WTC11 (cell line): ENCODE results near the gene PITX1. TPM values are rescaled to one million over a fixed set of nuclear protein-coding genes. Genes with fewer than 3 reads are reported as not detected.

Experiments
- ATAC-seq: fragments of 200-7000 bp; cut with Tn5 transposase; 2 replicates; pipeline ENCODE4 v1.10.0; 2021; ENCODE audit warnings: mild to moderate bottlenecking, moderate library complexity
- CTCF ChIA-PET: fragments of 300-600 bp; sonication (Branson Sonifier 250); formaldehyde crosslinking; loops from one replicate; lab custom pipeline; 2021; ENCODE audit warnings: antibody characterized with exemption; lab: Charles Lee
- POLR2A ChIA-PET: fragments of 350-600 bp; sonication (Branson Sonifier 250); formaldehyde crosslinking; loops from one replicate; lab custom pipeline; 2021; ENCODE audit warnings: antibody characterized with exemption; lab: Charles Lee
- DNase-seq: peaks from one replicate; pipeline ENCODE4 v3.0.0; 2021; ENCODE audit warnings: low spot score
- H3K27ac Mint-ChIP-seq: 2 replicates; pipeline ENCODE4 v1.8.0; 2021; ENCODE audit warnings: mixed read lengths
- H3K27me3 Mint-ChIP-seq: 2 replicates; pipeline ENCODE4 v1.8.0; 2021; ENCODE audit warnings: low read depth, mild to moderate bottlenecking, moderate library complexity, mixed read lengths
- H3K36me3 Mint-ChIP-seq: 2 replicates; pipeline ENCODE4 v1.8.0; 2021; ENCODE audit warnings: mixed read lengths
- H3K4me1 Mint-ChIP-seq: 2 replicates; pipeline ENCODE4 v1.8.0; 2022; ENCODE audit warnings: mixed read lengths
- H3K4me3 Mint-ChIP-seq: 2 replicates; pipeline ENCODE4 v1.8.0; 2021; ENCODE audit warnings: mild to moderate bottlenecking, moderate library complexity, mixed read lengths
- H3K9me3 Mint-ChIP-seq: 2 replicates; pipeline ENCODE4 v1.8.0; 2021; ENCODE audit warnings: mixed read lengths
- IRF2 ChIP-seq: sonication (generic); formaldehyde crosslinking; IDR thresholded peaks from 2 replicates; pipeline ENCODE4 v1.8.0; 2022; ENCODE audit warnings: low read depth, missing genetic modification reagents, borderline replicate concordance
- JUN ChIP-seq: sonication (generic); formaldehyde crosslinking; IDR thresholded peaks from 2 replicates; pipeline ENCODE4 v1.8.0; 2023; ENCODE audit warnings: mild to moderate bottlenecking, missing genetic modification reagents
- KAT7 ChIP-seq: sonication (generic); formaldehyde crosslinking; IDR thresholded peaks from 2 replicates; pipeline ENCODE4 v1.8.1; 2023; ENCODE audit warnings: missing genetic modification reagents, mild to moderate bottlenecking, borderline replicate concordance
- NFYB ChIP-seq: sonication (generic); formaldehyde crosslinking; conservative IDR thresholded peaks from 2 replicates; pipeline ENCODE4 v1.8.0; 2022; ENCODE audit warnings: low read depth, missing genetic modification reagents
- SMAD3 ChIP-seq: sonication (generic); formaldehyde crosslinking; IDR thresholded peaks from 2 replicates; pipeline ENCODE4 v1.8.0; 2022; ENCODE audit warnings: missing genetic modification reagents, mild to moderate bottlenecking, borderline replicate concordance
- TEAD4 ChIP-seq: sonication (generic); formaldehyde crosslinking; IDR thresholded peaks from 2 replicates; pipeline ENCODE4 v1.8.0; 2022; ENCODE audit warnings: mild to moderate bottlenecking, missing genetic modification reagents
- ZNF138 ChIP-seq: sonication (generic); formaldehyde crosslinking; conservative IDR thresholded peaks from 2 replicates; pipeline ENCODE4 v1.8.1; 2022; ENCODE audit warnings: mild to moderate bottlenecking, moderate library complexity, missing genetic modification reagents
- ZNF219 ChIP-seq: sonication (generic); formaldehyde crosslinking; IDR thresholded peaks from 2 replicates; pipeline ENCODE4 v1.8.0; 2023; ENCODE audit warnings: missing genetic modification reagents, mild to moderate bottlenecking, borderline replicate concordance
- ZNF232 ChIP-seq: sonication (generic); formaldehyde crosslinking; IDR thresholded peaks from 2 replicates; pipeline ENCODE4 v1.8.0; 2022; ENCODE audit warnings: mild to moderate bottlenecking, missing genetic modification reagents
- total RNA-seq: library from RNA; stranded (reverse); gene quantifications from 3 replicates; pipeline ENCODE4 v1.2.3, GENCODE V29; 2021
- TF ChIP-seq, protein P1 (sequence below): sonication (generic); formaldehyde crosslinking; IDR thresholded peaks from 2 replicates; pipeline ENCODE4 v1.8.0; 2023; ENCODE audit warnings: missing genetic modification reagents, mild to moderate bottlenecking, borderline replicate concordance
- TF ChIP-seq, protein P2 (sequence below): sonication (generic); formaldehyde crosslinking; IDR thresholded peaks from 2 replicates; pipeline ENCODE4 v1.8.0; 2022; ENCODE audit warnings: mild to moderate bottlenecking, missing genetic modification reagents
- TF ChIP-seq, protein P3 (sequence below): sonication (generic); formaldehyde crosslinking; IDR thresholded peaks from 2 replicates; pipeline ENCODE4 v1.8.1; 2022; ENCODE audit warnings: mild to moderate bottlenecking, moderate library complexity, missing genetic modification reagents
- TF ChIP-seq, protein P4 (sequence below): sonication (generic); formaldehyde crosslinking; conservative IDR thresholded peaks from 2 replicates; pipeline ENCODE4 v1.8.1; 2023; ENCODE audit warnings: mild to moderate bottlenecking, low read depth, missing genetic modification reagents, moderate library complexity
- TF ChIP-seq, protein P5 (sequence below): sonication (generic); formaldehyde crosslinking; IDR thresholded peaks from 2 replicates; pipeline ENCODE4 v1.8.0; 2022; ENCODE audit warnings: mild to moderate bottlenecking, missing genetic modification reagents
- TF ChIP-seq, protein P6 (sequence below): sonication (generic); formaldehyde crosslinking; IDR thresholded peaks from 2 replicates; pipeline ENCODE4 v1.8.1; 2022; ENCODE audit warnings: low read depth, missing genetic modification reagents, borderline replicate concordance
- TF ChIP-seq, protein P7 (sequence below): sonication (generic); formaldehyde crosslinking; IDR thresholded peaks from 2 replicates; pipeline ENCODE4 v1.8.1; 2023; ENCODE audit warnings: mild to moderate bottlenecking, missing genetic modification reagents, borderline replicate concordance

The PITX1 gene
- total RNA-seq, 1 experiment from 2014 or later = 0.13 TPM

DNA sequence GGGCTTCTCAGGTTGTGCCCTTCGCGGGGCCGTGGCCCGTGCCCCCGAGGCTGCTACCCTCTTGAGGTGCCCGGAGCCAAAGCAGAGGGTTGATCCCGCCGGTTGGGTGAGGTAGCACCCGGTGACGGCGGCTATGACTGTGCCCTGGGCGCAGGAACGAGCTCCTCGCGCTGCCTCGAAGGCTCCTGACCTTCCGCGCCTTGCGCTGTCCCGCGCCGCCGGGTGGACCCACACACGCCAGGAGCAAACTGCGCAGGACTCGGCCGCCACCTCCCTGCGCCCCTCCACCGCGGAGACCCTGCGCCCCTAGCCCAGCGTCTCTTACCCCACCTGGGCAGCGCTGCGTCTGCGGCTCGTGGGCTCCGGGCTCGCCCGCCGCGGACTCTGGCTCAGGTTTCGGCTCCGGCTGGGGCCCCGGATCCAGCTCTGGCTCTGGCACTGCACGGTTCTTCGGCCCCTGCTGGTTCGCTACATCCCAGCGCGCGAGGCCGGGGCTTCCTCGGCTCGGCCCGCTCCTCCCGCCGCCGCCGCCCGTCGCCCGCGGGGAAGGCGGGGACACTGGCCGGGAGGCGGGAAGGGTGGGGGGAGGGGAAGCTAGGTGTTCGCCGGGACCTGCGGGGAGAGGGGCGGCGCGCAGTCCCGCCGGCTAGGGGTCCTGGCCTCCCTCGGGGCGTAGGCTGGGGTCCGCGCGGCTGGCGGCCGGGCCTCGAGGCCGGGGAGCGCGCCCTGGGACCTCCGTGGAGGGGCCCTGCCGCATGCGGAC lies 5.4 kb upstream of the PITX1 start (continued):
- TF ChIP-seq, protein P1, sequence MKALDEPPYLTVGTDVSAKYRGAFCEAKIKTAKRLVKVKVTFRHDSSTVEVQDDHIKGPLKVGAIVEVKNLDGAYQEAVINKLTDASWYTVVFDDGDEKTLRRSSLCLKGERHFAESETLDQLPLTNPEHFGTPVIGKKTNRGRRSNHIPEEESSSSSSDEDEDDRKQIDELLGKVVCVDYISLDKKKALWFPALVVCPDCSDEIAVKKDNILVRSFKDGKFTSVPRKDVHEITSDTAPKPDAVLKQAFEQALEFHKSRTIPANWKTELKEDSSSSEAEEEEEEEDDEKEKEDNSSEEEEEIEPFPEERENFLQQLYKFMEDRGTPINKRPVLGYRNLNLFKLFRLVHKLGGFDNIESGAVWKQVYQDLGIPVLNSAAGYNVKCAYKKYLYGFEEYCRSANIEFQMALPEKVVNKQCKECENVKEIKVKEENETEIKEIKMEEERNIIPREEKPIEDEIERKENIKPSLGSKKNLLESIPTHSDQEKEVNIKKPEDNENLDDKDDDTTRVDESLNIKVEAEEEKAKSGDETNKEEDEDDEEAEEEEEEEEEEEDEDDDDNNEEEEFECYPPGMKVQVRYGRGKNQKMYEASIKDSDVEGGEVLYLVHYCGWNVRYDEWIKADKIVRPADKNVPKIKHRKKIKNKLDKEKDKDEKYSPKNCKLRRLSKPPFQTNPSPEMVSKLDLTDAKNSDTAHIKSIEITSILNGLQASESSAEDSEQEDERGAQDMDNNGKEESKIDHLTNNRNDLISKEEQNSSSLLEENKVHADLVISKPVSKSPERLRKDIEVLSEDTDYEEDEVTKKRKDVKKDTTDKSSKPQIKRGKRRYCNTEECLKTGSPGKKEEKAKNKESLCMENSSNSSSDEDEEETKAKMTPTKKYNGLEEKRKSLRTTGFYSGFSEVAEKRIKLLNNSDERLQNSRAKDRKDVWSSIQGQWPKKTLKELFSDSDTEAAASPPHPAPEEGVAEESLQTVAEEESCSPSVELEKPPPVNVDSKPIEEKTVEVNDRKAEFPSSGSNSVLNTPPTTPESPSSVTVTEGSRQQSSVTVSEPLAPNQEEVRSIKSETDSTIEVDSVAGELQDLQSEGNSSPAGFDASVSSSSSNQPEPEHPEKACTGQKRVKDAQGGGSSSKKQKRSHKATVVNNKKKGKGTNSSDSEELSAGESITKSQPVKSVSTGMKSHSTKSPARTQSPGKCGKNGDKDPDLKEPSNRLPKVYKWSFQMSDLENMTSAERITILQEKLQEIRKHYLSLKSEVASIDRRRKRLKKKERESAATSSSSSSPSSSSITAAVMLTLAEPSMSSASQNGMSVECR (CRISPR knock-in tag) = no peak; the same call in 1 of the 2 replicates
- TF ChIP-seq, protein P2, sequence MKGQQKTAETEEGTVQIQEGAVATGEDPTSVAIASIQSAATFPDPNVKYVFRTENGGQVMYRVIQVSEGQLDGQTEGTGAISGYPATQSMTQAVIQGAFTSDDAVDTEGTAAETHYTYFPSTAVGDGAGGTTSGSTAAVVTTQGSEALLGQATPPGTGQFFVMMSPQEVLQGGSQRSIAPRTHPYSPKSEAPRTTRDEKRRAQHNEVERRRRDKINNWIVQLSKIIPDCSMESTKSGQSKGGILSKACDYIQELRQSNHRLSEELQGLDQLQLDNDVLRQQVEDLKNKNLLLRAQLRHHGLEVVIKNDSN (CRISPR knock-in tag) = peak; percentile 20; the same call in 1 of the 2 replicates
- TF ChIP-seq KAT7 (CRISPR knock-in tag) = 0 out of 2 replicates have a peak, but pooled peaks have one; percentile 21
- TF ChIP-seq, protein P3, sequence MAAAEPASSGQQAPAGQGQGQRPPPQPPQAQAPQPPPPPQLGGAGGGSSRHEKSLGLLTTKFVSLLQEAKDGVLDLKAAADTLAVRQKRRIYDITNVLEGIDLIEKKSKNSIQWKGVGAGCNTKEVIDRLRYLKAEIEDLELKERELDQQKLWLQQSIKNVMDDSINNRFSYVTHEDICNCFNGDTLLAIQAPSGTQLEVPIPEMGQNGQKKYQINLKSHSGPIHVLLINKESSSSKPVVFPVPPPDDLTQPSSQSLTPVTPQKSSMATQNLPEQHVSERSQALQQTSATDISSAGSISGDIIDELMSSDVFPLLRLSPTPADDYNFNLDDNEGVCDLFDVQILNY (CRISPR knock-in tag) = peak; percentile 76
- TF ChIP-seq, protein P4, sequence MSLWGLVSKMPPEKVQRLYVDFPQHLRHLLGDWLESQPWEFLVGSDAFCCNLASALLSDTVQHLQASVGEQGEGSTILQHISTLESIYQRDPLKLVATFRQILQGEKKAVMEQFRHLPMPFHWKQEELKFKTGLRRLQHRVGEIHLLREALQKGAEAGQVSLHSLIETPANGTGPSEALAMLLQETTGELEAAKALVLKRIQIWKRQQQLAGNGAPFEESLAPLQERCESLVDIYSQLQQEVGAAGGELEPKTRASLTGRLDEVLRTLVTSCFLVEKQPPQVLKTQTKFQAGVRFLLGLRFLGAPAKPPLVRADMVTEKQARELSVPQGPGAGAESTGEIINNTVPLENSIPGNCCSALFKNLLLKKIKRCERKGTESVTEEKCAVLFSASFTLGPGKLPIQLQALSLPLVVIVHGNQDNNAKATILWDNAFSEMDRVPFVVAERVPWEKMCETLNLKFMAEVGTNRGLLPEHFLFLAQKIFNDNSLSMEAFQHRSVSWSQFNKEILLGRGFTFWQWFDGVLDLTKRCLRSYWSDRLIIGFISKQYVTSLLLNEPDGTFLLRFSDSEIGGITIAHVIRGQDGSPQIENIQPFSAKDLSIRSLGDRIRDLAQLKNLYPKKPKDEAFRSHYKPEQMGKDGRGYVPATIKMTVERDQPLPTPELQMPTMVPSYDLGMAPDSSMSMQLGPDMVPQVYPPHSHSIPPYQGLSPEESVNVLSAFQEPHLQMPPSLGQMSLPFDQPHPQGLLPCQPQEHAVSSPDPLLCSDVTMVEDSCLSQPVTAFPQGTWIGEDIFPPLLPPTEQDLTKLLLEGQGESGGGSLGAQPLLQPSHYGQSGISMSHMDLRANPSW (CRISPR knock-in tag) = no peak

DNA sequence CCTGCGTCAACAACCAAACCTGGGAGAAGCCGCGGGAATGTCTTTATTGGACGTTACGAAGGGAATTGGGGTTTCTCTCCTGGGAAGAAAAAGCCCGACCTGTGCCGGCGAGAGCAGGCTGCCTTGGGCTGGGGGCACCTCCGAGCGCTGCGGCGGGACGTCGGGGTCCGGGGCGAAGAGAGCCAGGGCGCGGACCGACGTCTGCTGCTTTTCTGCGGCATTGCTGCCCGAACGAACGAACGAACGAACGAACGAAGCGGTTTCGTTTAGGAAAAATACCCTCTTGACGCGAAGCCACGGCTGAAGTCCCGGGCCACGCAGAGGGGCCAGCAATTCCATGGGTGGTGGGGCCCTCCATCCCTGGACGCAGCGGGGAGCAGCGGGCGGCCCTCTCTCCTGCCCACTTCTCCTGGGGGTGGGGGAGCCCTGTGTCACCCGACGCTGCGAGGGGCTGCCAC lies 4.8 kb upstream of the PITX1 start:
- Mint-ChIP-seq H3K4me1 (peaks cover 30% of the 10 kb centered on the region), H3K27me3 (peaks cover 94% of the 10 kb centered on the region), H3K4me3 (peak overlapping the region; percentile 30; the same call in 1 of the 2 replicates)
- TF ChIP-seq IRF2 (CRISPR knock-in tag) = no peak
- TF ChIP-seq, protein P5, sequence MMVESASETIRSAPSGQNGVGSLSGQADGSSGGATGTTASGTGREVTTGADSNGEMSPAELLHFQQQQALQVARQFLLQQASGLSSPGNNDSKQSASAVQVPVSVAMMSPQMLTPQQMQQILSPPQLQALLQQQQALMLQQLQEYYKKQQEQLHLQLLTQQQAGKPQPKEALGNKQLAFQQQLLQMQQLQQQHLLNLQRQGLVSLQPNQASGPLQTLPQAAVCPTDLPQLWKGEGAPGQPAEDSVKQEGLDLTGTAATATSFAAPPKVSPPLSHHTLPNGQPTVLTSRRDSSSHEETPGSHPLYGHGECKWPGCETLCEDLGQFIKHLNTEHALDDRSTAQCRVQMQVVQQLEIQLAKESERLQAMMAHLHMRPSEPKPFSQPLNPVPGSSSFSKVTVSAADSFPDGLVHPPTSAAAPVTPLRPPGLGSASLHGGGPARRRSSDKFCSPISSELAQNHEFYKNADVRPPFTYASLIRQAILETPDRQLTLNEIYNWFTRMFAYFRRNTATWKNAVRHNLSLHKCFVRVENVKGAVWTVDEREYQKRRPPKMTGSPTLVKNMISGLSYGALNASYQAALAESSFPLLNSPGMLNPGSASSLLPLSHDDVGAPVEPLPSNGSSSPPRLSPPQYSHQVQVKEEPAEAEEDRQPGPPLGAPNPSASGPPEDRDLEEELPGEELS = no peak
- TF ChIP-seq NFYB = no peak
- TF ChIP-seq, protein P6, sequence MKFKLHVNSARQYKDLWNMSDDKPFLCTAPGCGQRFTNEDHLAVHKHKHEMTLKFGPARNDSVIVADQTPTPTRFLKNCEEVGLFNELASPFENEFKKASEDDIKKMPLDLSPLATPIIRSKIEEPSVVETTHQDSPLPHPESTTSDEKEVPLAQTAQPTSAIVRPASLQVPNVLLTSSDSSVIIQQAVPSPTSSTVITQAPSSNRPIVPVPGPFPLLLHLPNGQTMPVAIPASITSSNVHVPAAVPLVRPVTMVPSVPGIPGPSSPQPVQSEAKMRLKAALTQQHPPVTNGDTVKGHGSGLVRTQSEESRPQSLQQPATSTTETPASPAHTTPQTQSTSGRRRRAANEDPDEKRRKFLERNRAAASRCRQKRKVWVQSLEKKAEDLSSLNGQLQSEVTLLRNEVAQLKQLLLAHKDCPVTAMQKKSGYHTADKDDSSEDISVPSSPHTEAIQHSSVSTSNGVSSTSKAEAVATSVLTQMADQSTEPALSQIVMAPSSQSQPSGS = no peak
- no peak for TF ChIP-seq ZNF232
- TF ChIP-seq TEAD4 (CRISPR knock-in tag) = no peak
- TF ChIP-seq ZNF138 (CRISPR knock-in tag) = no peak
- TF ChIP-seq SMAD3 = no peak
- no peak for TF ChIP-seq JUN (CRISPR knock-in tag)
- TF ChIP-seq, protein P7, sequence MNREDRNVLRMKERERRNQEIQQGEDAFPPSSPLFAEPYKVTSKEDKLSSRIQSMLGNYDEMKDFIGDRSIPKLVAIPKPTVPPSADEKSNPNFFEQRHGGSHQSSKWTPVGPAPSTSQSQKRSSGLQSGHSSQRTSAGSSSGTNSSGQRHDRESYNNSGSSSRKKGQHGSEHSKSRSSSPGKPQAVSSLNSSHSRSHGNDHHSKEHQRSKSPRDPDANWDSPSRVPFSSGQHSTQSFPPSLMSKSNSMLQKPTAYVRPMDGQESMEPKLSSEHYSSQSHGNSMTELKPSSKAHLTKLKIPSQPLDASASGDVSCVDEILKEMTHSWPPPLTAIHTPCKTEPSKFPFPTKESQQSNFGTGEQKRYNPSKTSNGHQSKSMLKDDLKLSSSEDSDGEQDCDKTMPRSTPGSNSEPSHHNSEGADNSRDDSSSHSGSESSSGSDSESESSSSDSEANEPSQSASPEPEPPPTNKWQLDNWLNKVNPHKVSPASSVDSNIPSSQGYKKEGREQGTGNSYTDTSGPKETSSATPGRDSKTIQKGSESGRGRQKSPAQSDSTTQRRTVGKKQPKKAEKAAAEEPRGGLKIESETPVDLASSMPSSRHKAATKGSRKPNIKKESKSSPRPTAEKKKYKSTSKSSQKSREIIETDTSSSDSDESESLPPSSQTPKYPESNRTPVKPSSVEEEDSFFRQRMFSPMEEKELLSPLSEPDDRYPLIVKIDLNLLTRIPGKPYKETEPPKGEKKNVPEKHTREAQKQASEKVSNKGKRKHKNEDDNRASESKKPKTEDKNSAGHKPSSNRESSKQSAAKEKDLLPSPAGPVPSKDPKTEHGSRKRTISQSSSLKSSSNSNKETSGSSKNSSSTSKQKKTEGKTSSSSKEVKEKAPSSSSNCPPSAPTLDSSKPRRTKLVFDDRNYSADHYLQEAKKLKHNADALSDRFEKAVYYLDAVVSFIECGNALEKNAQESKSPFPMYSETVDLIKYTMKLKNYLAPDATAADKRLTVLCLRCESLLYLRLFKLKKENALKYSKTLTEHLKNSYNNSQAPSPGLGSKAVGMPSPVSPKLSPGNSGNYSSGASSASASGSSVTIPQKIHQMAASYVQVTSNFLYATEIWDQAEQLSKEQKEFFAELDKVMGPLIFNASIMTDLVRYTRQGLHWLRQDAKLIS (CRISPR knock-in tag) = no peak
- TF ChIP-seq ZNF219 = no peak

More for the DNA sequence above, 4.8 kb upstream of the PITX1 start:
- H3K9me3 Mint-ChIP-seq = no peaks in the 10 kb centered on the region
- H3K36me3 Mint-ChIP-seq = no peaks in the 10 kb centered on the region
- ATAC-seq (no peak), DNase-seq (no peak)
- ChIA-PET CTCF (interaction anchor here (1.5 to 1.8 kb wide), 2 partner anchors 141 to 153 kb away, joined by 5 to 6 read pairs; no protein-coding TSS in a partner anchor), POLR2A (interaction anchor here (1.9 kb wide), 1 partner anchor 10 kb away, joined by 6 read pairs; no protein-coding TSS in a partner anchor)
- H3K27ac Mint-ChIP-seq = no peak overlapping the region
